GM10248 (cell line): ENCODE results near the gene DUSP18.
A peak's percentile ranks its signal among the peaks of the same experiment; 100 is the strongest.

Experiments
- CTCF ChIA-PET: fragments of 300-600 bp; sonication (Branson Sonifier 250); formaldehyde crosslinking; extraction: SDS; loops from one replicate; lab custom pipeline; 2021; ENCODE audit warnings: antibody characterized with exemption; lab: Yijun Ruan, JAX
- POLR2A ChIA-PET: fragments of 350-650 bp; sonication (Branson Sonifier 250); formaldehyde crosslinking; extraction: SDS; loops from one replicate; lab custom pipeline; 2020; ENCODE audit warnings: antibody characterized with exemption; lab: Yijun Ruan, JAX
- DNase-seq: peaks from one replicate; pipeline ENCODE4 v3.0.0; 2012; ENCODE audit errors: extremely low spot score
- TF ChIP-seq, protein P1 (sequence below): IDR thresholded peaks from 2 replicates; pipeline ENCODE4 v1.5.1; 2012; ENCODE audit warnings: mild to moderate bottlenecking, low read depth; ENCODE audit errors: extremely low read depth, missing control alignments, control extremely low read depth

Gene DUSP18

DNA sequence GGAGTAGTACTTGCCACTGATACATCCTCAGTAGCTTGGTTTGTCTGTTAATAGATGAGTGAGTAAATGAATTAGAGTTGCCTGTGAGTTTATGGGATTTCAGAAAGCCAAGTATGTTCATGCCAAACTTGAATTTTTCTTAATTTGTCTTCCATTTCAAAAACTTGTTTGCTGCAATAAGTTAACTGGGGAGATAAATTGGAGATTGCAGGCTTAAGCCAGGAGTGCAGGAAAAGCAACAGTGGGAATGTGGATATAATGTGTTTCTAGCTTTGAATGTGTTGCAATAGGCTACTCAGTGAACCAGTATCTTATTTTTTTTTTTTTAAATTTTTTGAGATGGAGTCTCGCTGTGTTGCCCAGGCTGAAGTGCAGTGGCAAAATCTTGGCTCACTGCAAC, 35.2 kb upstream of the DUSP18 start:
- ChIA-PET CTCF (interaction anchor here (1.4 to 2.0 kb wide), 3 partner anchors 28 to 70 kb away, joined by 3 to 7 read pairs (median 3); no protein-coding TSS in a partner anchor), POLR2A (no interaction called here)
- TF ChIP-seq, protein P1, sequence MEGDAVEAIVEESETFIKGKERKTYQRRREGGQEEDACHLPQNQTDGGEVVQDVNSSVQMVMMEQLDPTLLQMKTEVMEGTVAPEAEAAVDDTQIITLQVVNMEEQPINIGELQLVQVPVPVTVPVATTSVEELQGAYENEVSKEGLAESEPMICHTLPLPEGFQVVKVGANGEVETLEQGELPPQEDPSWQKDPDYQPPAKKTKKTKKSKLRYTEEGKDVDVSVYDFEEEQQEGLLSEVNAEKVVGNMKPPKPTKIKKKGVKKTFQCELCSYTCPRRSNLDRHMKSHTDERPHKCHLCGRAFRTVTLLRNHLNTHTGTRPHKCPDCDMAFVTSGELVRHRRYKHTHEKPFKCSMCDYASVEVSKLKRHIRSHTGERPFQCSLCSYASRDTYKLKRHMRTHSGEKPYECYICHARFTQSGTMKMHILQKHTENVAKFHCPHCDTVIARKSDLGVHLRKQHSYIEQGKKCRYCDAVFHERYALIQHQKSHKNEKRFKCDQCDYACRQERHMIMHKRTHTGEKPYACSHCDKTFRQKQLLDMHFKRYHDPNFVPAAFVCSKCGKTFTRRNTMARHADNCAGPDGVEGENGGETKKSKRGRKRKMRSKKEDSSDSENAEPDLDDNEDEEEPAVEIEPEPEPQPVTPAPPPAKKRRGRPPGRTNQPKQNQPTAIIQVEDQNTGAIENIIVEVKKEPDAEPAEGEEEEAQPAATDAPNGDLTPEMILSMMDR, result no peak
- no peak for DNase-seq

DNA sequence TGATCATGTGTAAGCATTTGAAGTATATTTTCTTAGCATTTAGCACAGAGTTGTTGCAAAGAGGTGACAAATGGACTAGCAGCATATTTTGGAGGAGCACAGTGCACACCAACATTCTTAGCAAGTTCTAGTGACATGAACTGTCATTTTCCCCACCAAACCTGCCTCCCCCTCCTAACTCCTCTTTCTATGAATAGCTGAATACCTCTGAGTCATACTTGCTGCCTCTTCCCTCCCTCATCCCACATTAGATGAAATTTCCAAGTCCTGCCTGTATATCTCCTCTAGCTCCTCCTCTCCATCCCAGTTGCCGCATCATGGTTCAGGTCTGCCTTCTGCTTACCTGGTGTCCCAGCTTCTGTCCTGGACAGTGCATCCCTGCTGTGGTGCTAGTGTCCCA, 34.2 kb upstream of the DUSP18 start:
- TF ChIP-seq, protein P1, result no peak
- DNase-seq, result no peak
- ChIA-PET CTCF (interaction anchor here (1.4 kb wide), 1 partner anchor 69 kb away, joined by 3 read pairs; no protein-coding TSS in a partner anchor), POLR2A (no interaction called here)

DNA sequence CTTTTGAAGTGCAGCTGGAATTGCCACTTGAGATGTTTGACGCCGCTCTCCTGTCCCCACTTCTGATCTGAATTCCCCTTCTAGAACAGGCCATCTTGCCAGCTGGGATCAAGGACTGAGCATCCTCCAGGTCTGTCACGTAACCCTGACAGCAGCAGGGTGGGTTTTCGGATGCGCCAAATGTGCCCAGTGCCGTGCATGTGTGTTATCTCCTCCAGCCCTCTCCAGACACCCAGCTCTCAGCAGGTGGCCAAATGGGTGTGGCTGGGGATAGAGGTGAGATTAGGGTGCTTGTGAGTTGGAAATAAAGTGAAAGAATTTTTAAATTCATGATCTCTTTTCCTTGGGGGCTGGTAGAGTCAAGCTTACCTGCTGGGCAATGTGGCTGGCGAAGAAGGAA, 30.3 kb upstream of the DUSP18 start:
- POLR2A ChIA-PET, result no interaction called here
- CTCF ChIA-PET, result no interaction called here
- no peak for DNase-seq
- TF ChIP-seq, protein P1, result no peak

DNA sequence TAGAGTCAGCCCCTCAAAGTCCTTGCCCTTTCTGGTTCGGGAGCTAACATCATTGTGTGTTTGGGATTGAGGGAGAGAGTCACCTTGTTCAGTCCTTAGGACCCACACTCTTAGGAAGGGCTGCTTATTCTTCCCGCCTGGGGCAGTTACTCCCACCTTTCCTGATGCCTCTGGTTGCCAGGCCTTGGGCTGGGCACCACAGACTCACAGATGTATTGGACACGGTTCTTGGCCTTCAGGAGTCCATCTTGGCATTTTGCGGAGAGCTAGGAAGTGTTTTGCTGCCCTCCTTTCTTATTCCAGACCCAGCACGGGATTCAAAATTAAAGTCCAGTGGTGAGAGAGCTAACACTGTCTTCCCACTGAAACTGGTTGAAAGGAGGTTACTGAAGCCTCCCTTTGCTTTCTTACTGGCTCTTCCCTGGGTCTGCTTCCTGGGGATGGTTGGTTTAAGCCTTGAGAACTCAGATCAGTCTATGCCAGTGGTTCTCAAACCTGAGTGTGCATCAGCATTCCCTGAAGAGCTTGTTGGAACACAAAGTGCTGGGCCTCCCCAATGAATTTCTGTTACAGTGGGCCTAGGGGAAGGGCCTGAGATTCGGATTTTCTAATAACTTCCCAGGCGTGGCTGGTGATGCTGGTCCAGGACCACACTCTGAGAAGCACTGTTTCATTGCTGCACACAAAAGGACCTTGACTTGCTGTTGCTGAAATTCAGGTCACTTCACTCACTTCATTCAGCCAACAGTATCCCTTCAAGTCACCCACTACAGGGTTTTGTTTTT, 28.4 kb upstream of the DUSP18 start:
- ChIA-PET POLR2A (no interaction called here), CTCF (interaction anchor here (1.5 kb wide), 1 partner anchor 9 kb away, joined by 4 read pairs; no protein-coding TSS in a partner anchor)
- DNase-seq, result no peak
- TF ChIP-seq, protein P1, result no peak

DNA sequence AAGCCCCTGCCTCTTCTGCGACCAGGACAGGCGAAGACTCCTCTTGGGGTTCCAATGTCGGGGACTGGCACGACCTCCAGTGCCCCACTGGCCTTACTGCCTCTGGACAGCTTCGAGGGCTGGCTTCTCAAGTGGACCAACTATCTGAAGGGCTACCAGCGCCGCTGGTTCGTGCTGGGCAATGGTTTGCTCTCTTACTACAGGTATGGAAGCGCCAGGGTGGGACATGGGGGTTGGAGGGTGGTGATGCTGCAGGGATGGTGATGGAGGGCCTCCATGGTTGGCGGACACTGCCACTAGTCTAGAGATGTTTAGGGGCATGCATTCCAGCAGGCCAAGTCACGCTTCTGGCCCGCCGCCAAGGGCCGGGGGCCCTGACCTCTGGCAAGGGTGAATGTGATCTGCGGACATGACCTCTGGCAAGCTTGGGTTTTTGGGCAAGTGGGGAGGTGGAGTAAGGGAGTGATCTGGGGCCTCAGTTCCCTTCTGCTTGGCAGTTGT, 27.7 kb upstream of the DUSP18 start:
- CTCF ChIA-PET, result interaction anchor here (0.6 to 1.7 kb wide), 3 partner anchors 10 to 16 kb away, joined by 3 to 4 read pairs (median 4); no protein-coding TSS in a partner anchor
- TF ChIP-seq, protein P1, result no peak
- POLR2A ChIA-PET, result no interaction called here
- DNase-seq, result no peak

DNA sequence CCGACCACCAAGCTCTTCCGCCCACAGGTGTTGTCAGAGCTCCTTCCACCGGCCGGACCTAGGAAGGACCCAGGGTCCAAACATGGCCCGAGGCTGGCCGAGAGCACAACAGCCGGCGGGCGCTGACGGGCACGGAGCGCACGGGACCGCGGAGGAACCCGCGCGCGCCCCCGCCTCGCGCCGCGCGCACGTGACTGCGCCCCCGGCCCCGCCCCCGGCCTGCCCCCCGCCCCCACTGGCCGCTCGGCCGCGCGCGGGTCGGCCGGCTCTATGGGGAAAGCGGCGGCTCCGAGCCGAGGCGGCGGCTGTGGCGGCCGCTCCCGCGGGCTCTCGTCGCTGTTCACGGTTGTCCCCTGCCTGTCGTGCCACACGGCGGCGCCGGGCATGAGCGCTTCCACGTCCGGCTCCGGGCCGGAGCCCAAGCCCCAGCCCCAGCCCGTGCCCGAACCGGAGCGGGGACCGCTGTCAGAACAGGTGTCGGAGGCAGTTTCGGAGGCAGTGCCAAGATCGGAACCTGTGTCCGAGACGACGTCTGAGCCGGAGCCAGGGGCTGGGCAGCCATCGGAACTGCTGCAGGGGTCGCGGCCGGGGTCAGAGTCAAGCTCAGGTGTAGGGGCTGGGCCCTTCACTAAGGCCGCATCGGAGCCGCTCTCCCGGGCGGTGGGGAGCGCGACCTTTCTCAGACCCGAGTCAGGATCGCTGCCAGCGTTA, 27.1 kb upstream of the DUSP18 start, which contains the start of gene OSBP2:
TSS of gene OSBP2 (plus strand) at position 235 of the 711 bp plus-strand sequence. CDS start at position 271, 36 bp downstream.
- peak; percentile 59 for DNase-seq
- TF ChIP-seq, protein P1, result no peak
- CTCF ChIA-PET, result interaction anchor here (0.6 to 1.7 kb wide), 3 partner anchors 10 to 60 kb away, joined by 3 to 4 read pairs (median 3); no protein-coding TSS in a partner anchor
- POLR2A ChIA-PET, result no interaction called here
